Measurements from ENCODE around the gene ZNF888.

DNA sequence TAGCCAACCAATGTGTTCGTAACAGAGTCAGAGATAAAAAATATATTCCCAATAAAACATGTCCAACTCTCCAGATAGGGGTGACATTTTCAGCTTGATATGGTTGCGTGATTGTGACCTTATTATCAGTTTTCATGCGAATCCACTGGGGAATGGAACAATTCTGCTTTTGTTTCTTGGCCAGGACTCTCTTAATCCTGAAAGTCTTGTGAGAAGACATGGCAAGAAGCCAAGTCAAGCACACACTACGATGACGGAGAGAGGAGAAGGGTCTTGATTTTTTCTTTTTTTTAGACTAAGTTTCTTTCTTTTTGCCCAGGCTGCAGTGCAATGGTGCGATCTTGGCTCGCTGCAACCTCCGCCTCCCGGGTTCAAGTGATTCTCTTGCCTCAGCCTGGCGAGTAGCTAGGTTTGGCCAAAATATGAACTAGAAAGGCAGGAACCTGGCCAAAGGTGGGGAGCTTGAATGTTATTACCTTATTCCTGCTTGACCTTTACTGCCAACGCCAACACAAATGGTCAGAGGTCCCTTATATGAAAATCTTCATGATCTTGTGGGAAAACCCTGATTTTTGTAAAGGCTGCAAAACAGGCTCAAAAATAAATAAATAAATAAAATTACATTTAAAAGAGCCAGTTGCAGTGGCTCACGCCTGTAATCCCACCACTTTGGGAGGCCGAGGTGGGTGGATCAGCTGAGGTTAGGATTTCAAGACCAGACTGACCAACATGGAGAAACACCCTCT, 25.0 kb upstream of the ZNF888 start:
- TF ChIP-seq EP300 (IDR thresholded peaks at IDR 0.05; ENCODE audit: borderline replicate concordance) (no peak), NFIC (IDR thresholded peaks at IDR 0.05) (no peak), TAF1 (IDR thresholded peaks at IDR 0.05; ENCODE audit: low read depth) (no peak), TEAD4 (IDR thresholded peaks at IDR 0.05) (no peak), EGR1 (IDR thresholded peaks at IDR 0.05) (no peak), FOXM1 (IDR thresholded peaks at IDR 0.05; ENCODE audit: borderline replicate concordance, low read depth) (no peak), CEBPB (IDR thresholded peaks at IDR 0.05) (no peak), TCF12 (IDR thresholded peaks at IDR 0.05; ENCODE audit: low read depth) (no peak), YY1 (IDR thresholded peaks at IDR 0.05; ENCODE audit: low read depth) (no peak), ZBTB7A (IDR thresholded peaks at IDR 0.05; ENCODE audit: low read depth) (no peak)
- TF ChIP-seq, protein P1, sequence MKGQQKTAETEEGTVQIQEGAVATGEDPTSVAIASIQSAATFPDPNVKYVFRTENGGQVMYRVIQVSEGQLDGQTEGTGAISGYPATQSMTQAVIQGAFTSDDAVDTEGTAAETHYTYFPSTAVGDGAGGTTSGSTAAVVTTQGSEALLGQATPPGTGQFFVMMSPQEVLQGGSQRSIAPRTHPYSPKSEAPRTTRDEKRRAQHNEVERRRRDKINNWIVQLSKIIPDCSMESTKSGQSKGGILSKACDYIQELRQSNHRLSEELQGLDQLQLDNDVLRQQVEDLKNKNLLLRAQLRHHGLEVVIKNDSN (IDR thresholded peaks at IDR 0.05), result no peak
- TF ChIP-seq, protein P2, sequence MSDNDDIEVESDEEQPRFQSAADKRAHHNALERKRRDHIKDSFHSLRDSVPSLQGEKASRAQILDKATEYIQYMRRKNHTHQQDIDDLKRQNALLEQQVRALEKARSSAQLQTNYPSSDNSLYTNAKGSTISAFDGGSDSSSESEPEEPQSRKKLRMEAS (IDR thresholded peaks at IDR 0.05), result no peak
- TF ChIP-seq, protein P3, sequence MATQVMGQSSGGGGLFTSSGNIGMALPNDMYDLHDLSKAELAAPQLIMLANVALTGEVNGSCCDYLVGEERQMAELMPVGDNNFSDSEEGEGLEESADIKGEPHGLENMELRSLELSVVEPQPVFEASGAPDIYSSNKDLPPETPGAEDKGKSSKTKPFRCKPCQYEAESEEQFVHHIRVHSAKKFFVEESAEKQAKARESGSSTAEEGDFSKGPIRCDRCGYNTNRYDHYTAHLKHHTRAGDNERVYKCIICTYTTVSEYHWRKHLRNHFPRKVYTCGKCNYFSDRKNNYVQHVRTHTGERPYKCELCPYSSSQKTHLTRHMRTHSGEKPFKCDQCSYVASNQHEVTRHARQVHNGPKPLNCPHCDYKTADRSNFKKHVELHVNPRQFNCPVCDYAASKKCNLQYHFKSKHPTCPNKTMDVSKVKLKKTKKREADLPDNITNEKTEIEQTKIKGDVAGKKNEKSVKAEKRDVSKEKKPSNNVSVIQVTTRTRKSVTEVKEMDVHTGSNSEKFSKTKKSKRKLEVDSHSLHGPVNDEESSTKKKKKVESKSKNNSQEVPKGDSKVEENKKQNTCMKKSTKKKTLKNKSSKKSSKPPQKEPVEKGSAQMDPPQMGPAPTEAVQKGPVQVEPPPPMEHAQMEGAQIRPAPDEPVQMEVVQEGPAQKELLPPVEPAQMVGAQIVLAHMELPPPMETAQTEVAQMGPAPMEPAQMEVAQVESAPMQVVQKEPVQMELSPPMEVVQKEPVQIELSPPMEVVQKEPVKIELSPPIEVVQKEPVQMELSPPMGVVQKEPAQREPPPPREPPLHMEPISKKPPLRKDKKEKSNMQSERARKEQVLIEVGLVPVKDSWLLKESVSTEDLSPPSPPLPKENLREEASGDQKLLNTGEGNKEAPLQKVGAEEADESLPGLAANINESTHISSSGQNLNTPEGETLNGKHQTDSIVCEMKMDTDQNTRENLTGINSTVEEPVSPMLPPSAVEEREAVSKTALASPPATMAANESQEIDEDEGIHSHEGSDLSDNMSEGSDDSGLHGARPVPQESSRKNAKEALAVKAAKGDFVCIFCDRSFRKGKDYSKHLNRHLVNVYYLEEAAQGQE (IDR thresholded peaks at IDR 0.05; ENCODE audit: low read depth), result no peak

Measured in Ishikawa (cell line).